H1 (cell line): ENCODE results near the gene RNF224. TPM values are rescaled to one million over a fixed set of nuclear protein-coding genes. Genes with fewer than 3 reads are reported as not detected.
A peak's percentile ranks its signal among the peaks of the same experiment; 100 is the strongest.

ENCODE experiments used
- ASH2L ChIP-seq: fragments of 200-600, 300-600 bp; sonication (generic); IDR thresholded peaks from one replicate; pipeline ENCODE4 v1.7.1; 2017; ENCODE audit warnings: low read length
- ATF2 ChIP-seq: IDR thresholded peaks from 2 replicates; pipeline ENCODE4 v1.6.1; 2012; ENCODE audit warnings: low read length, inconsistent platforms
- BCL11A ChIP-seq, 2 experiments: IDR thresholded peaks; one replicate each; pipeline ENCODE4 v1.6.1; 2011; ENCODE audit warnings: low read depth in 2 of 2, low read length in 2 of 2, mild to moderate bottlenecking in 2 of 2
- CBX5 ChIP-seq: fragments of 300-800, 300-1000 bp; sonication (generic); IDR thresholded peaks from 2 replicates; pipeline ENCODE4 v1.7.1; 2016; ENCODE audit warnings: antibody characterized with exemption, low read length, low read depth
- CHD1 ChIP-seq: IDR thresholded peaks from 2 replicates; pipeline ENCODE4 v1.6.1; 2012; ENCODE audit warnings: low read depth, low read length, improper control_type of control experiment
- CTCF ChIP-seq, 3 experiments: IDR thresholded peaks; 1 replicate in 2 of 3; 2 replicates in 1 of 3; pipeline versions ENCODE4 v1.5.1 to v1.6.1; 2011; ENCODE audit warnings: low read length in 3 of 3, mild to moderate bottlenecking in 3 of 3, inconsistent platforms in 2 of 3, low read depth in 1 of 3, moderate library complexity in 1 of 3; ENCODE audit not compliant: insufficient read depth in 1 of 3; ENCODE audit errors: control extremely low read depth in 1 of 3
- EP300 ChIP-seq, 2 experiments: IDR thresholded peaks; 1 replicate in 1 of 2; 2 replicates in 1 of 2; pipeline ENCODE4 v1.6.1; 2011 to 2012; ENCODE audit warnings: low read depth in 2 of 2, low read length in 2 of 2, mild to moderate bottlenecking in 2 of 2, borderline replicate concordance in 1 of 2, inconsistent platforms in 1 of 2, moderate library complexity in 1 of 2
- JUN ChIP-seq: IDR thresholded peaks from 2 replicates; pipeline ENCODE4 v1.6.1; 2011; ENCODE audit warnings: low read depth, mild to moderate bottlenecking, improper control_type of control experiment, low read length
- MAX ChIP-seq: IDR thresholded peaks from 2 replicates; pipeline ENCODE4 v1.6.1; 2012; ENCODE audit warnings: inconsistent platforms
- NANOG ChIP-seq: IDR thresholded peaks from 2 replicates; pipeline ENCODE4 v1.6.1; 2011; ENCODE audit warnings: low read length, low read depth, mild to moderate bottlenecking, inconsistent platforms; ENCODE audit not compliant: insufficient read depth, poor library complexity, severe bottlenecking
- POLR2AphosphoS5 ChIP-seq: IDR thresholded peaks from 2 replicates; pipeline ENCODE4 v1.6.1; 2011; ENCODE audit warnings: low read depth, low read length
- SP1 ChIP-seq: IDR thresholded peaks from 2 replicates; pipeline ENCODE4 v1.6.1; 2011; ENCODE audit warnings: low read depth, low read length
- SP2 ChIP-seq: IDR thresholded peaks from 2 replicates; pipeline ENCODE4 v1.6.1; 2012; ENCODE audit warnings: mild to moderate bottlenecking, low read length, inconsistent platforms
- SP4 ChIP-seq: IDR thresholded peaks from 2 replicates; pipeline ENCODE4 v1.6.1; 2012; ENCODE audit warnings: low read length, inconsistent platforms
- SRF ChIP-seq: IDR thresholded peaks from 2 replicates; pipeline ENCODE4 v1.6.1; 2011; ENCODE audit warnings: mild to moderate bottlenecking, low read depth, low read length, moderate library complexity
- SUZ12 ChIP-seq: fragments of 200-600 bp; sonication (generic); IDR thresholded peaks from 2 replicates; pipeline ENCODE4 v1.6.1; 2012; ENCODE audit warnings: mild to moderate bottlenecking, inconsistent platforms, low read length, moderate library complexity, mixed read lengths
- TBP ChIP-seq: IDR thresholded peaks from 2 replicates; pipeline ENCODE4 v1.6.1; 2011; ENCODE audit warnings: low read depth, low read length, improper control_type of control experiment
- USF2 ChIP-seq: IDR thresholded peaks from 2 replicates; pipeline ENCODE4 v1.6.1; 2011; ENCODE audit warnings: low read length, improper control_type of control experiment
- polyA plus RNA-seq, 7 experiments: library from polyadenylated mRNA; depleted of rRNA in 3 of 7; stranded (reverse) in 5 of 7; unstranded in 2 of 7; fragments of >200 nt in 5 of 7; fragments of 200-250 nt in 2 of 7; gene quantifications; 1 replicate in 5 of 7; 2 replicates in 1 of 7; 4 replicates in 1 of 7; pipeline versions ENCODE4 v1.2.1 to v1.2.3, GENCODE V29; 2011 to 2013; ENCODE audit warnings: missing spikeins in 2 of 7, mixed read lengths in 2 of 7
- total RNA-seq: library from RNA; stranded (reverse); fragmentation: NEBNext Ultra II Directional; extraction: Animal tissue kit (Norgen Biotek cat#: 25700); gene quantifications from 2 replicates; pipeline ENCODE4 v1.2.1, GENCODE V29; 2021

The RNF224 gene
- total and polyA plus RNA-seq, 2 of the 8 experiments (the other 6 are each of a cell fraction or from before 2014, with no cell fraction given) = 0.24 TPM; not detected in 1

- TF ChIP-seq TBP = peak; percentile 98
- no peak; the same call in 1 of the 2 replicates for TF ChIP-seq SP4
- no peak for TF ChIP-seq BCL11A (IDR thresholded peaks at IDR 0.05; ENCODE audit: low read depth in 2 of 2, low read length in 2 of 2)
- TF ChIP-seq ASH2L = no peak
- TF ChIP-seq NANOG = no peak
- no peak for TF ChIP-seq JUN
- TF ChIP-seq CBX5 = no peak
- peak; percentile 93 for TF ChIP-seq SP2
- peak; percentile 100 for TF ChIP-seq SP1
- TF ChIP-seq USF2 = no peak
- peak; percentile 55; the same call in 1 of the 2 replicates for TF ChIP-seq MAX
- no peak for TF ChIP-seq EP300 (IDR thresholded peaks at IDR 0.05; ENCODE audit: borderline replicate concordance in 1 of 2, low read depth in 2 of 2, low read length in 2 of 2)
- TF ChIP-seq ATF2 = no peak
- no peak for TF ChIP-seq CTCF (IDR thresholded peaks at IDR 0.05; ENCODE audit: control extremely low read depth in 1 of 3, insufficient read depth in 1 of 3, low read depth in 1 of 3, low read length in 3 of 3)
- no peak for TF ChIP-seq SUZ12
- TF ChIP-seq POLR2AphosphoS5 = peak; percentile 100
- no peak for TF ChIP-seq SRF
- no peak for TF ChIP-seq CHD1
Measured at GRCh38 chr9:137240841-137241489, 13.7 kb downstream of the RNF224 start, which contains the start of gene TUBB4B (continued).
